ENCODE results near the gene SAFB. TPM values are rescaled to one million over a fixed set of nuclear protein-coding genes. Genes with fewer than 3 reads are reported as not detected.
A peak's percentile ranks its signal among the peaks of the same experiment; 100 is the strongest.

The SAFB gene
- total and polyA plus RNA-seq, 7 donors, result 51.3 to 88.9 (median 62.1) TPM

GRCh38 chr19:5621945-5622464, 878 bp upstream of the SAFB start:
- no peaks in the 10 kb centered on the region for H3K9me3 ChIP-seq
- peak overlapping the region; percentile 89 for H3K27ac ChIP-seq
- WGBS, 3 donors, result 1% methylated on average over 31 to 35 of the region's 35 CpGs
- peak; percentile 37 to 62 for DNase-seq
- H3K36me3 ChIP-seq (ENCODE audit: insufficient read depth in 1 of 2, low read depth in 1 of 2), result peaks cover 3 to 63% of the 10 kb centered on the region in 2 donors
- peaks cover 67% of the 10 kb centered on the region for H3K4me1 ChIP-seq
- no peaks in the 10 kb centered on the region for H3K27me3 ChIP-seq (ENCODE audit: insufficient read depth in 3 of 3, low read length in 2 of 3)
- TF ChIP-seq, protein P1, sequence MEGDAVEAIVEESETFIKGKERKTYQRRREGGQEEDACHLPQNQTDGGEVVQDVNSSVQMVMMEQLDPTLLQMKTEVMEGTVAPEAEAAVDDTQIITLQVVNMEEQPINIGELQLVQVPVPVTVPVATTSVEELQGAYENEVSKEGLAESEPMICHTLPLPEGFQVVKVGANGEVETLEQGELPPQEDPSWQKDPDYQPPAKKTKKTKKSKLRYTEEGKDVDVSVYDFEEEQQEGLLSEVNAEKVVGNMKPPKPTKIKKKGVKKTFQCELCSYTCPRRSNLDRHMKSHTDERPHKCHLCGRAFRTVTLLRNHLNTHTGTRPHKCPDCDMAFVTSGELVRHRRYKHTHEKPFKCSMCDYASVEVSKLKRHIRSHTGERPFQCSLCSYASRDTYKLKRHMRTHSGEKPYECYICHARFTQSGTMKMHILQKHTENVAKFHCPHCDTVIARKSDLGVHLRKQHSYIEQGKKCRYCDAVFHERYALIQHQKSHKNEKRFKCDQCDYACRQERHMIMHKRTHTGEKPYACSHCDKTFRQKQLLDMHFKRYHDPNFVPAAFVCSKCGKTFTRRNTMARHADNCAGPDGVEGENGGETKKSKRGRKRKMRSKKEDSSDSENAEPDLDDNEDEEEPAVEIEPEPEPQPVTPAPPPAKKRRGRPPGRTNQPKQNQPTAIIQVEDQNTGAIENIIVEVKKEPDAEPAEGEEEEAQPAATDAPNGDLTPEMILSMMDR (IDR thresholded peaks at IDR 0.05), result no peak
- ATAC-seq, result peak in 2 of 4 donors; percentile 0
- intact Hi-C loops (cut with DNase I), result loop anchor here in 1 of 2 donors (5.0 to 10.0 kb wide), 2 partner anchors 63 to 95 kb away; partner anchors contain the start of genes HSD11B1L and MICOS13
- H3K4me3 ChIP-seq, result peak overlapping the region; percentile 98

DNA sequence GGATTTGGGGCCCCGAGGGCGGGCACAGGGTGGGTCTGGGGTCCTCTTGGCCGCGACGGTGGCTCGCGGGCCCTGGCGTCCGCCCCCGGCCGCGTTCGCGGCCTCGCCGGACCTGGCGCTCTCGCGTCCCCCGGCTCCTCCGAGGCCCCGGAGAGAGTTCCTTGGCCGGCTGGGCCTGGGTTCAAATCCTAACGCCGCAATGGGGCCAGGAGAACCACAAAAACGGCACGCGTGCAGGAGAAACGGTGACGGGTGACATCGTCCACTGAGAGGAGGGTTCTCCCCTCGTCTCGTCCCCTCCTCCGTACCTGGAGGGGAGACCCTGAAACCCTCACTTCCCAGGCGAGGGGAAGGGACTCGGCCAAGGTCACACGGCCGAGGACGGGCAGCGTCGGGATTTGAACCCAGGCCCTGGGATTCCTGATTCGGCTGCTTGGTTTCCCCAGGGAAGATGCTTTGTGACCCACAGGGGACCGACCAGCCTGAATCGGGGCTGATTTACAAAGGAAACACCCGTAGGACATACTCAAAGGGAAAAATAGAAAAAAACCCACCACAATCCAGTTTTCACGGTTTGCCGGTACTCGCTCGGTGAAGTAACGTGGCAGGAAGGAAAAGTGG, 624 bp downstream of the SAFB start:
- intact Hi-C loops (cut with DNase I), result loop anchor here in 1 of 2 donors (5.0 to 10.0 kb wide), 2 partner anchors 61 to 94 kb away; partner anchors contain the start of genes HSD11B1L and MICOS13
- H3K4me1 ChIP-seq, result peaks cover 73% of the 10 kb centered on the region
- WGBS, 3 donors, result 0 to 1% (median 1%) methylated on average over 39 to 50 of the region's 50 CpGs
- H3K27ac ChIP-seq, result peak overlapping the region; percentile 89
- peak overlapping the region; percentile 98 for H3K4me3 ChIP-seq
- TF ChIP-seq, protein P1 (IDR thresholded peaks at IDR 0.05), result no peak
- no peaks in the 10 kb centered on the region for H3K27me3 ChIP-seq (ENCODE audit: insufficient read depth in 3 of 3, low read length in 2 of 3)
- peak in 1 of 2 donors; percentile 39 for DNase-seq
- H3K36me3 ChIP-seq (ENCODE audit: insufficient read depth in 1 of 2, low read depth in 1 of 2), result peaks cover 3 to 64% of the 10 kb centered on the region in 2 donors
- H3K9me3 ChIP-seq, result no peaks in the 10 kb centered on the region
- peak in 3 of 4 donors; percentile 17 to 31 (median 19) for ATAC-seq

DNA sequence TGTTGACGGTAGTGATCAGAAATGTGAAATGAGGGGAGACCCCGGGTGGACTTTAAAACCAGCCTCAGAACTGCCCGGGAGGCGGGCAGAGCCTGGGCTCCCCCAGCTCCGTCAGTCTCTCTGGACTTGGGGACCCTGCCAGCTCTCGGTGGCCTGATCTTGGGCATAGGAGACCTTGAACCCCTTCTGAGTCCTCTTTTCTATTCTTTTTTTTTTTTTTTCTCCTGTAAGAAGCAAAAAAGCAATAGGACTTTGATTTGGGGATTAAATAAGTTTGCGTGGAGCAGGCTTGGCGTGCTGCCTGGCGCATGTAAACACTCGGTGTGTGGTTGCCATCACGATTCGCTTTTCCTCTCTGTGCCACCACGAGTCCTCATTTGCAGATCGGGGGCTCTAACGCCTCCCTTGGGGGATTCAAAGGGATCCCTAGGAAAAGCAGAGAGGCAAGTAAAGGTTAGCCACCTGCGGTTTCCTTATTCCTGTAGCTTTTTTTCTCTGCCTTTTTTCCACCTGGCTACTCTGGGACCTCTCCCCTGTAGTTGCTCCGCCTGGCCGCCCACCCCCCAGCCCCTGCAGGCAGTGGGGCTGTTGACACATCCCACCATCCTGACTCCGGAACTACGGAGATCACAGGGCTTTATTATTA, 1.3 kb downstream of the SAFB start:
- H3K4me3 ChIP-seq, result peak overlapping the region; percentile 98
- no peaks in the 10 kb centered on the region for H3K9me3 ChIP-seq
- TF ChIP-seq, protein P1 (IDR thresholded peaks at IDR 0.05), result no peak
- intact Hi-C loops (cut with DNase I), result loop anchor here in 1 of 2 donors (5.0 to 10.0 kb wide), 2 partner anchors 61 to 93 kb away; partner anchors contain the start of genes HSD11B1L and MICOS13
- ATAC-seq (no peak), DNase-seq (peak in 1 of 2 donors; percentile 71)
- no peaks in the 10 kb centered on the region for H3K27me3 ChIP-seq (ENCODE audit: insufficient read depth in 3 of 3, low read length in 2 of 3)
- peak overlapping the region; percentile 89 for H3K27ac ChIP-seq
- WGBS, 3 donors, result 2 to 4% (median 3%) methylated on average over 20 of the region's 20 CpGs
- peaks cover 73% of the 10 kb centered on the region for H3K4me1 ChIP-seq
- H3K36me3 ChIP-seq (ENCODE audit: insufficient read depth in 1 of 2, low read depth in 1 of 2), result peaks cover 3 to 66% of the 10 kb centered on the region in 2 donors

DNA sequence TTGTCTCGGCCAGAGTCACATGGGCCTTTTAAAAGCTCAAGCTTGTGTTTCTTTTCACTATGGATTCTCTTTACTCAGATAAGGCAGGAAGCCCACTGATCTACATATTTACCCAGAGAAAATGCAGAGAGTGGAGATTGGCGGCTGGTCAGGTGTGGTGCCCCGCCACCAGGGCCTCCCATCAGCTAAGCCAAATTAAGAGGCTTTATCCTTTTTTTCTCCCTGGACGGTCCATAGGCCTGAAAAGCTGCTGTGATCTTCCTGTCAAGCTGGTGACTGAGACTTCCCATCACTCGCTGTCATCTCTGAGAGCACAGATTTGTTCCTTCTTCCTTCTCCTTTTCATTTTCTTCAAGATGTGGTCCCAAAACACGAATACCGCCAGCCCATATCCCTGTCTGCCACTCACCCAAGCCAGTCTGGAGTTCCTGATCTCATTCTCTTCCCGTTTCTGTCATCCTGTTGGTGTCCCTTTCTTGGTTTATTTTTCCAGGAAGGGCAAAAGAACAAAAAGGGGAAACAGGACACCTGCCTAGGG, 1.9 kb downstream of the SAFB start:
- DNase-seq (no peak), ATAC-seq (no peak)
- intact Hi-C loops (cut with DNase I), result loop anchor here in 1 of 2 donors (5.0 to 10.0 kb wide), 3 partner anchors 37 to 92 kb away; partner anchors contain the start of genes HSD11B1L and MICOS13
- 26 to 38% (median 33%) methylated on average over 8 of the region's 8 CpGs for WGBS, 3 donors
- Histone ChIP-seq H3K9me3 (no peaks in the 10 kb centered on the region), H3K4me3 (peak overlapping the region; percentile 98), H3K36me3 (ENCODE audit: insufficient read depth in 1 of 2, low read depth in 1 of 2) (peaks cover 3 to 66% of the 10 kb centered on the region in 2 donors), H3K27ac (peak overlapping the region; percentile 89), H3K27me3 (ENCODE audit: insufficient read depth in 3 of 3, low read length in 2 of 3) (no peaks in the 10 kb centered on the region), H3K4me1 (peaks cover 72% of the 10 kb centered on the region)
- TF ChIP-seq, protein P1 (IDR thresholded peaks at IDR 0.05), result no peak

Measured in psoas muscle (tissue), 8 donors.